ENCODE measurements around the gene AHRR.

AHRR gene

DNA sequence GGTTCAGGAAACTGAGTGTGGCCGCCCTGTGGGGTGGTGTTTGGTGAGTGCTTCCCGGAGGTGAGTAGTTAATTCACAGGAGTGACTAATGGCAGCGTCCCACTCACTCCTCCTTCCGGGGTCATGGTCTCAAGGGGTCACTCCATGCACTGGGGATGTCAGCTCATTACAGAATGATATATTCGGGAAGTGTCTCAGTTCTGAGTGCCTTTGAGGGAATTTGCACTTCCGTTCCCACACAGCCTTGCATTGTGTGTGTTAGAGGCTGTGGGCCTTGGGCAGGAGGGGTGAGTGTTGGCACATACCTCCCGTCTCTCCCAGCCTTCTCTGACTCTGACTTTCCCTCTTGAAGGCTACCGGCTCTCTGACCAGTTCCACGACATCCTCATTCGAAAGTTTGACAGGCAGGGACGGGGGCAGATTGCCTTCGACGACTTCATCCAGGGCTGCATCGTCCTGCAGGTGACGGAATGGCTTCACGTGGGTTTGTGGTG is 10.5 kb upstream of the AHRR start:
- no peaks in the 10 kb centered on the region for H3K27me3 Mint-ChIP-seq
- H3K9me3 Mint-ChIP-seq, result no peaks in the 10 kb centered on the region
- H3K4me1 Mint-ChIP-seq, result peaks cover 2% of the 10 kb centered on the region
- H3K27ac Mint-ChIP-seq, result no peak overlapping the region
- no peak overlapping the region for H3K4me3 Mint-ChIP-seq
- no peak for DNase-seq
- no peak for ATAC-seq
- H3K36me3 Mint-ChIP-seq (ENCODE audit: low read depth), result peaks cover 17% of the 10 kb centered on the region

DNA sequence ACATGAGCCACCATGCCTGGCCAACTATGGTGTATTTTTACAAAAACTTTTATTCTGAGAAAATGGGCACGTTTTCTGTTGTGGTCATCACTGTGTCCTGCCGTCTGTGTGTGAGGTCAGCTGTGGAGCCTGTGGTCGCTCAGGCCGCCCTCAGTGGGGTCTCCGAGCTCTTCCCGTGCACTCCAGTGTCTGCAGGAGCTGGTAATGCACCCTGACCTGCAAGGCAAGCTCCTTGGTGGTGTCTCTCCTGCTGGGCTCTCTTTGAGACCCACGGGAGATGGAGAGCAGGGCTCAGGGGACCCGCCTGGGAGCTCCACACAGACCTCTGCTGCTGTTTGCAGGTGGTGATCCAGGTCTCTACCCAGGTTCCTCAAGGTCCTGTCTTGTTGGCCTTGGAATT is 9.6 kb upstream of the AHRR start:
- Mint-ChIP-seq H3K9me3 (no peaks in the 10 kb centered on the region), H3K27me3 (no peaks in the 10 kb centered on the region), H3K4me1 (peaks cover 10% of the 10 kb centered on the region), H3K27ac (no peak overlapping the region), H3K36me3 (ENCODE audit: low read depth) (peaks cover 11% of the 10 kb centered on the region), H3K4me3 (no peak overlapping the region)
- ATAC-seq (no peak), DNase-seq (no peak)

DNA sequence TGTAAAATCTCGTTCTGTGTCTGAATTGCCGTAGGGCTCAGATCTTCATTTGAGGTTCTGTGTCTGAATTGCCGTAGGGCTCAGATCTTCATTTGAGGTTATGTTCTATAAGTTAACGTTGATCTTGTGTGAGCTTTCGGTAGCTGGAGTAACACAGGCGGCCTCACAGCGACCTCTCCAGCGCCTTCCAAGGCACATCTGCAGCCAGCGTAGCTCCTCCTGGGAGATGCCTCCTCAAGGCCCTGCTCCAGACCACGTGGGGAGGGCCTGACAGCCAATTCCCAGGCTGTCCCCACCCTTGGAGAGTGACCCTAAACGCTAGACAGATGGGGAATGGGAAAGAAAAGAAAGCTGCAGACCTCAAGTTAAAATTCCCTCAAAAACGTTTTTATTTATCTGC is 8.7 kb upstream of the AHRR start:
- Mint-ChIP-seq H3K4me1 (peaks cover 12% of the 10 kb centered on the region), H3K36me3 (ENCODE audit: low read depth) (peaks cover 9% of the 10 kb centered on the region), H3K9me3 (no peaks in the 10 kb centered on the region), H3K27ac (no peak overlapping the region), H3K4me3 (no peak overlapping the region), H3K27me3 (no peaks in the 10 kb centered on the region)
- no peak for DNase-seq
- ATAC-seq, result no peak

- Mint-ChIP-seq H3K27ac (no peak overlapping the region), H3K9me3 (no peaks in the 10 kb centered on the region), H3K36me3 (ENCODE audit: low read depth) (peaks cover 9% of the 10 kb centered on the region), H3K27me3 (no peaks in the 10 kb centered on the region), H3K4me3 (no peak overlapping the region), H3K4me1 (peaks cover 12% of the 10 kb centered on the region)
- DNase-seq, result no peak
- ATAC-seq, result no peak
Measured at GRCh38 chr5:313265-313664, 8.2 kb upstream of the AHRR start.

- Mint-ChIP-seq H3K36me3 (ENCODE audit: low read depth) (peaks cover 9% of the 10 kb centered on the region), H3K27ac (no peak overlapping the region), H3K4me1 (peaks cover 13% of the 10 kb centered on the region), H3K4me3 (no peak overlapping the region), H3K27me3 (no peaks in the 10 kb centered on the region), H3K9me3 (no peaks in the 10 kb centered on the region)
- no peak for ATAC-seq
- no peak for DNase-seq
Measured at GRCh38 chr5:313806-314376, 7.6 kb upstream of the AHRR start.

DNA sequence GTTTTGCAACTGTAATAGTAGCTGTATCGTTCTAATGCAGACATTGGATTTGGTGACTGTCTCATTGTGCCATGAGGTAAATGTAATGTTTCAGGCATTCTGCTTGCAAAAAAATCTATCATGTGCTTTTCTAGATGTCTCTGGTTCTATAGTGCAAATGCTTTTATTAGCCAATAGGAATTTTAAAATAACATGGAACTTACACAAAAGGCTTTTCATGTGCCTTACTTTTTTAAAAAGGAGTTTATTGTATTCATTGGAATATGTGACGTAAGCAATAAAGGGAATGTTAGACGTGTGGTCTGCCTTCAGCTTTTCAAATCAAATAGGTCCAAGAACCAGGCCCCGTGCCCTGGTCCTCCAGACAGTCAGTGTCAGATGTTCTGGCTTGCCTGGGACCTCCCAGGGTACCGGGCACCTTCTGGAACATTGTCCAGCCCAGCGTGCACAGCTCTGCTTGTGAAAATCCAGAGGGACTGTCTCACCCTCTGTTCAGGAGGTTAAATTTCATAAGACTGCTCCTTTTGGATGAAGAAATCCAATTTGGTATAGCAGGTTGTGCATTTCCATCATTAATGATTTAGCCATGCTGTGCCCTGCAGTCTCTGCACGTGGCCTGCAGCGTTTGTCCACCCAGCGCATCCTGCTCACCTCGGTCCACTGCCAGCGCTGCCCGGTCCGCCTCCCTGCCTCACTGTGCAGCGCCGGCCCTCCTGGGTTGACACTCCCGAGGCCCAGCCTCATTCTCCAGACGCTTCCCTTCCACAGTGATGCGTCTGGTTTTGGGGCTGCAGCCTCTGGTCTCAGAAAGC is 6.6 kb upstream of the AHRR start:
- peaks cover 6% of the 10 kb centered on the region for H3K36me3 Mint-ChIP-seq (ENCODE audit: low read depth)
- ATAC-seq (no peak), DNase-seq (no peak)

DNA sequence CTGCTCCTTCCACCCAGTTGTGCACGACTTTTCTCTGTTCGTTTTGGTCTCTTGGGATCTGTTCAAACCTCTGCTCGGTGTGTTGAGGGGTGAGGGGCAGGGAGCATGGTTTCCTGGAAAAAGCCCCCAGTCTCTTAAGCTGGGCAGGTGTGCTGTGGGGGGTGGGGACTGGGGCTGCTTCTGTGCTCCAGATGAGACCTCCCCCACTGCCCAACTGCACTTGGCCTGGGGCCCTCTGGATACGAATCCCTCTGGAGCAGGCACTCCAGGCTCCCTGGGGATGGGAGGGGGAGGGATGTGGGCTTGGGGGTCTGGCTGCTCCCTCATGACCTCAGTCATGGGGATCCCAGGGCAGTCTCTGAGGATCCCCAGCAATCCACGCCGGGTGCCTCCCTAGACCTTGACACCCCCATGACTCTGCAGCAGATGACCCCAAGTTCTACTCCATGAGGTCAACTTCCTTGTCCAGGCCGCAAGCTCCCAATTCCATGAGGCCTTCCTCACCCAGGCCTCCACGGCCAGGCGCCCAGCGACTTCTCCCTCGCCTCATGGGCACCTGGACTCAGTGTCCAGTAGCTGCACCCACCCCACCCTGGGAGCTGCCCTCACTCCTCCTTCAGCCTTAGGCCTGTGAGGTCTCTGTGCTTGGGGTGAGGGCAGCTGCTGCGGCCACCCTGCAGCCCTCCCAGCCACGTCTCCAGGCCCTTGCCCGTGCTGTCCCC is 5.9 kb upstream of the AHRR start:
- Mint-ChIP-seq H3K27me3 (peaks cover 13% of the 10 kb centered on the region), H3K4me3 (no peak overlapping the region), H3K27ac (no peak overlapping the region), H3K36me3 (ENCODE audit: low read depth) (peaks cover 6% of the 10 kb centered on the region), H3K9me3 (no peaks in the 10 kb centered on the region), H3K4me1 (peaks cover 21% of the 10 kb centered on the region)
- DNase-seq (no peak), ATAC-seq (no peak)

More for the DNA sequence above, 6.6 kb upstream of the AHRR start:
- Mint-ChIP-seq H3K9me3 (no peaks in the 10 kb centered on the region), H3K4me1 (peaks cover 16% of the 10 kb centered on the region), H3K27ac (no peak overlapping the region), H3K27me3 (peaks cover 8% of the 10 kb centered on the region), H3K4me3 (no peak overlapping the region)

- Mint-ChIP-seq H3K4me1 (peaks cover 20% of the 10 kb centered on the region), H3K27me3 (peaks cover 15% of the 10 kb centered on the region), H3K36me3 (ENCODE audit: low read depth) (peaks cover 3% of the 10 kb centered on the region), H3K4me3 (no peak overlapping the region), H3K9me3 (no peaks in the 10 kb centered on the region), H3K27ac (no peak overlapping the region)
- ATAC-seq (peak; percentile 1), DNase-seq (no peak)
Measured at GRCh38 chr5:316210-317085, 5.1 kb upstream of the AHRR start.

DNA sequence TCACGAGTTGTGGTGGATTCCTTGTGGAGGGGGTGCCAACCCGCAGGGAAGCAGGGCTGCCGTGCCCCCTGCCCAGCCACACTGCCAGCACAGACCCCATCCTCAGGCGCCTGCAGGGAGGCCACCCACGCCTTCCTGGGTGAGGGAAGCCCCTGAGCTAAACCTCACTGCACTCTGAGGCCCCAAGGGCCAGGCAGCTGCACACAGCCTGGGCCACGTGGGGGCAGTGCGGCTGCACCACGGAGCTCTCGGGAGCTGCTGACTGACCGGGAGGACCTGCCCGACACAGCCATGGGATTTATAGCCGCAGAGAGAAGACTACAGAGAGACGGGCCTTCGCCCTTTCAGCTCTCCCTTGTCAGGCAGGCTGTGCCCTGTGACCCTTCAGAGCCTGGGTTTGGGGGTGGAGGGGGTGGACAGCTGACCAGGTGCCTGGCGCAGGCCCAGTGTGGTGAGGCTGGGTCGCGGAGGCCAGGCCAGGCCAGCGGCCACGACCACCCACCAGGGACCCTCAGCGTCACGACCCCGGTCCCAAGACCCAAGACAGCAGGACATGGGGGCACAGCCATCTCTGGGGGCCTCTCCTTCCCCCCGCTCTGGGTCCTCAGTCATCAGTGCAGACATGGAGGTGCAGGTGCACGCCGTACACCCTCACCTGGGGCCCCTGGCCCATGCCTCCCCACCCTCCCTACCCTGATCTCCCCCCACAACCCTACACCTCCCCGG is 4.3 kb upstream of the AHRR start:
- DNase-seq, result peak; percentile 67
- H3K9me3 Mint-ChIP-seq, result no peaks in the 10 kb centered on the region
- H3K4me3 Mint-ChIP-seq, result no peak overlapping the region
- peaks cover 20% of the 10 kb centered on the region for H3K4me1 Mint-ChIP-seq
- ATAC-seq, result peak; percentile 73
- no peak overlapping the region for H3K27ac Mint-ChIP-seq
- H3K27me3 Mint-ChIP-seq, result peaks cover 15% of the 10 kb centered on the region
- peaks cover 2% of the 10 kb centered on the region for H3K36me3 Mint-ChIP-seq (ENCODE audit: low read depth)

- no peaks in the 10 kb centered on the region for H3K9me3 Mint-ChIP-seq
- ATAC-seq (no peak), DNase-seq (no peak)
- H3K4me1 Mint-ChIP-seq, result peaks cover 24% of the 10 kb centered on the region
- no peak overlapping the region for H3K27ac Mint-ChIP-seq
- no peak overlapping the region for H3K4me3 Mint-ChIP-seq
- peaks cover 15% of the 10 kb centered on the region for H3K27me3 Mint-ChIP-seq
- H3K36me3 Mint-ChIP-seq (ENCODE audit: low read depth), result peaks cover 4% of the 10 kb centered on the region
Measured at GRCh38 chr5:318341-318897, 3.1 kb upstream of the AHRR start.

DNA sequence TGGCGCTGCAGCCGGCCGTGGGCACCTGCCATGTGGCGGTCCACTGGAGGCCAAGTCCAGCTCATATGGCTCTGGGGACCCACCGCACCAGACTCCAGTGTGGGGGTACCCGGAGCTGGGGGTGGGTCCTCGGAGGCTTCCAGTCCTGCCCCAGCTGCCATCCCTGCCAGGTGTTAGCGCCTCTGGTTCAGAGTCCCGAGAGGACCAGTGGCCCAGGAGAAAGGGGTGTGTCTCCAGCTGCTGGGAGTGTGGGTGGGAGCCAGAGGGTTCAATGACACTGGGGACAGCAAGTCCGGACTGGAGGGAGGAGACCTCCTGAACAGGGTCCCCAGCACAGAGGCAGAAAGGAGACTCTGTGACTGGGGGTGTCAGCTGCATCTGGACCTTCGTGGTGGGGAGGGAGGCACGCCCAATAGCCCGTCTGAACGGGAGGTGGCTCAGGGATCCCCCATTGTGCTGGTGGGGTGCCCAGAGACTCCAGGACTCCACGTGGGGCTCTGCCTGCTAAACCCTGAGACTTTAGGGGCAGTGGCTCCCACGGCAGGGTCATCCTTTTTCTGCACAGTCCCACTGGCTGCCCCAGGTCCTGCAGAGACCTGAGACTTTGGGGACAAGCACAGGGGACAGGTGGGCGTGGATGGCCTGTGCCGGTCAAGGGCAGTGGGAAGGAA is 2.4 kb upstream of the AHRR start:
- DNase-seq, result no peak
- Mint-ChIP-seq H3K27ac (no peak overlapping the region), H3K9me3 (no peaks in the 10 kb centered on the region), H3K27me3 (peaks cover 18% of the 10 kb centered on the region), H3K36me3 (ENCODE audit: low read depth) (peaks cover 8% of the 10 kb centered on the region), H3K4me3 (no peak overlapping the region), H3K4me1 (peaks cover 24% of the 10 kb centered on the region)
- ATAC-seq, result no peak

DNA sequence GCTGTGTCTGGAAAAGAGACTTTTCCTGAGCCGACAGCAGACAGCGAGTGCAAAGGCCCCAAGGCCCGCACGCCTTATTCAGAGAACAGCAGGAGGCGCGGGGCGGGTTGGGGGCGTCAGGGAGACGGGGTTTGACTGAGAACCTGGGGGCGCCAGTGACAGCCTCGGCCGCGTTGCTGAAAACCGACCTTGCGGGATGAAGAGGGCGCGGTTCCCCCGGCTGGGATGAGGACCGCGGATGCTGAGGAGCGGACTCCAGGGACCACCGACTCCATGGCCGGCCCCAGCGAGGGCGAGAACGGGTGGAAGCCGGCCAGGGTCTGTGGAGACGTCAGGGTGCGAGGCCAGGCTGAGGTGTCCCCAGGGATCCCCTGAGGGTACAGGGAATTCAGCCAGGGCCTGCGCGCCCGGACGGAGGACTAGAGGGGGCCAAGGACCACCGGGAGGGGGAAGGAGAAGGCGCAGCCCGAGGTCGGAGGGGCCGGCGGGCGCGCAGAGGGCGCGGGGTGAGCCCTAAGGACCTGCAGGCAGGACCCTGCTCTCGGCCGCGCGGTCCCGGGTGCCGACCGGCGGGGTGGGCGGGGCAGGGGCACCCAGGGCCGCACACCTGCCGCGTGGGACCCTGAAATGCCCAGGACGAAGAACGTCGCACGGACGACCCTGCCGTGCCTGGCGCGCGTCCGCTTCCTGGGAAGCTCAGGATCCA is 837 bp upstream of the AHRR start:
- Mint-ChIP-seq H3K4me3 (peak overlapping the region; percentile 75), H3K4me1 (peaks cover 24% of the 10 kb centered on the region), H3K27ac (peak overlapping the region; percentile 49), H3K9me3 (no peaks in the 10 kb centered on the region), H3K36me3 (ENCODE audit: low read depth) (peaks cover 8% of the 10 kb centered on the region), H3K27me3 (peaks cover 18% of the 10 kb centered on the region)
- ATAC-seq (no peak), DNase-seq (no peak)
